HepG2 (cell line): ENCODE measurements around the gene FCGR3B. TPM values are rescaled to one million over a fixed set of nuclear protein-coding genes. Genes with fewer than 3 reads are reported as not detected.
A peak's percentile ranks its signal among the peaks of the same experiment; 100 is the strongest.
"Not testable (repeated sequence)": the region's sequence is repeated elsewhere in the genome, so short reads cannot be mapped to it uniquely, and the experiment has no call there.

ENCODE experiments used
- ATAC-seq: fragments of 200-7000 bp; cut with Tn5 transposase; 3 replicates; pipeline ENCODE4 v1.9.1; 2020; ENCODE audit warnings: mild to moderate bottlenecking, moderate library complexity
- BruUV-seq: library from RNA; stranded (reverse); fragments of 400-500 nt; replicated peaks from 2 replicates; lab custom pipeline; 2021; lab: Mats Ljungman, UMichigan
- CTCF ChIA-PET: fragments of 300-600 bp; formaldehyde crosslinking; extraction: SDS; loops from one replicate; lab custom pipeline; 2021; ENCODE audit warnings: low total read pairs, inconsistent platforms, low intra/inter-chr PET ratio; lab: Yijun Ruan, JAX
- POLR2A ChIA-PET: fragments of 350-600 bp; sonication (Branson Sonifier 250); formaldehyde crosslinking; loops from one replicate; lab custom pipeline; 2020; ENCODE audit warnings: antibody characterized with exemption, inconsistent platforms; lab: Yijun Ruan, JAX
- DNase-seq: peaks from one replicate; pipeline ENCODE4 v3.0.0-alpha.2; 2015; ENCODE audit warnings: low spot score
- FAIRE-seq: peaks from 3 replicates; lab custom pipeline; 2011; peaks lifted over from hg19 to GRCh38; lab: Jason Lieb, UNC
- H2AFZ ChIP-seq: one replicate; pipeline ENCODE4 v1.6.1; 2011; ENCODE audit warnings: low read length, inconsistent platforms
- H3K27ac ChIP-seq: fragments of 300-600 bp; 3 replicates; pipeline ENCODE4 v1.8.0; 2011; ENCODE audit warnings: mixed run types, mild to moderate bottlenecking, mixed read lengths, low read length, inconsistent platforms; ENCODE audit not compliant: insufficient read depth; ENCODE audit errors: extremely low read length
- H3K27me3 ChIP-seq, 2 experiments: fragments of 200-600 bp in 1 of 2; 2 replicates in 1 of 2; 3 replicates in 1 of 2; pipeline versions ENCODE4 v1.6.0 to v1.8.0; 2011; ENCODE audit warnings: low read length in 2 of 2, mild to moderate bottlenecking in 2 of 2, moderate library complexity in 2 of 2, inconsistent platforms in 1 of 2; ENCODE audit not compliant: insufficient read depth in 2 of 2, control insufficient read depth in 1 of 2
- H3K36me3 ChIP-seq, 2 experiments: fragments of 200-600 bp in 1 of 2; replicated peaks in 1 of 2; 2 replicates in 1 of 2; 3 replicates in 1 of 2; pipeline versions ENCODE4 v1.5.1 to v1.8.0; 2011; ENCODE audit warnings: low read length in 2 of 2, inconsistent platforms in 1 of 2; ENCODE audit not compliant: insufficient read depth in 2 of 2, control insufficient read depth in 1 of 2
- H3K4me1 ChIP-seq: 2 replicates; pipeline ENCODE4 v1.5.1; 2012; ENCODE audit warnings: low read length, inconsistent platforms; ENCODE audit not compliant: insufficient read depth
- H3K4me2 ChIP-seq: 2 replicates; pipeline ENCODE4 v1.6.0; 2011; ENCODE audit warnings: low read depth, low read length, inconsistent platforms
- H3K4me3 ChIP-seq, 3 experiments: fragments of 200-600 bp in 1 of 3; sonication (generic), shearing (Covaris generic) in 1 of 3; replicated peaks in 1 of 3; 2 replicates each; pipeline ENCODE4 v1.5.1; 2011 to 2016; ENCODE audit warnings: low read length in 3 of 3, inconsistent platforms in 2 of 3, low read depth in 2 of 3, mild to moderate bottlenecking in 2 of 3, control low read depth in 1 of 3, mixed read lengths in 1 of 3; ENCODE audit not compliant: insufficient read depth in 1 of 3
- H3K79me2 ChIP-seq: one replicate; pipeline ENCODE4 v1.6.1; 2011; ENCODE audit warnings: low read length, inconsistent platforms; ENCODE audit not compliant: insufficient read depth
- H3K9ac ChIP-seq: 2 replicates; pipeline ENCODE4 v1.6.0; 2011; ENCODE audit warnings: mild to moderate bottlenecking, low read depth, low read length, inconsistent platforms; ENCODE audit not compliant: insufficient read depth
- H3K9me3 ChIP-seq: 2 replicates; pipeline ENCODE4 v1.5.1; 2012; ENCODE audit warnings: mild to moderate bottlenecking, low read length
- H4K20me1 ChIP-seq: 2 replicates; pipeline ENCODE4 v1.6.0; 2011; ENCODE audit warnings: inconsistent platforms, mild to moderate bottlenecking, low read length, moderate library complexity; ENCODE audit not compliant: insufficient read depth
- BHLHE40 ChIP-seq: IDR thresholded peaks from 2 replicates; pipeline ENCODE4 v1.6.1; 2011; ENCODE audit warnings: low read length, improper control_type of control experiment
- SOX5 ChIP-seq: IDR thresholded peaks from 2 replicates; pipeline ENCODE4 v1.6.1; 2016; ENCODE audit warnings: borderline replicate concordance
- ZNF263 ChIP-seq: sonication (generic); formaldehyde crosslinking; IDR thresholded peaks from 2 replicates; pipeline ENCODE4 v1.4.0; 2020; ENCODE audit warnings: missing genetic modification reagents
- WGBS: methylation state at CpG from one replicate; pipeline ENCODE4 v1.1.6; 2017; ENCODE audit warnings: low lambda C conversion rate; 5-methylcytosine and 5-hydroxymethylcytosine counted together
- in situ Hi-C: cut with HindIII; loops from 2 replicates; pipeline ENCODE4 v1.10.0; 2017; ENCODE audit warnings: low pct_unique_long_range_greater_than_20kb; ENCODE audit not compliant: extremely low pct_ligation_motif_present
- intact Hi-C: fragments of 100-400 bp; cut with micrococcal nuclease; formaldehyde crosslinking; loops from one replicate; pipeline ENCODE4 v1.10.0; 2022; ENCODE audit not compliant: unreplicated experiment
- polyA plus RNA-seq, 8 experiments: library from polyadenylated mRNA; depleted of rRNA in 3 of 8; stranded (reverse) in 7 of 8; unstranded in 1 of 8; fragments of >200 nt; fragmentation: Illumina TruSeq in 4 of 8; extraction: Trizol in 4 of 8; gene quantifications; 2 replicates each; pipeline versions ENCODE4 v1.2.1 to v1.2.3, GENCODE V29; 2011 to 2016; ENCODE audit warnings: low read depth in 4 of 8, missing spikeins in 1 of 8, mixed read lengths in 1 of 8; ENCODE audit not compliant: insufficient read depth in 1 of 8
- total RNA-seq, 5 experiments: library from RNA; depleted of rRNA; stranded (reverse); fragments of >200 nt; fragmentation: Illumina TruSeq; extraction: Trizol; gene quantifications; 2 replicates each; pipeline ENCODE4 v1.2.3, GENCODE V29; 2016; ENCODE audit warnings: low read depth in 1 of 5
- TF ChIP-seq, protein P1 (sequence below): sonication (generic); formaldehyde crosslinking; IDR thresholded peaks from 2 replicates; pipeline ENCODE4 v1.5.1; 2020; ENCODE audit warnings: mild to moderate bottlenecking, missing genetic modification reagents, moderate library complexity

FCGR3B gene
- total and polyA plus RNA-seq, 2 of the 13 experiments (the other 11 are each of a cell fraction or from before 2014, with no cell fraction given): not detected

DNA sequence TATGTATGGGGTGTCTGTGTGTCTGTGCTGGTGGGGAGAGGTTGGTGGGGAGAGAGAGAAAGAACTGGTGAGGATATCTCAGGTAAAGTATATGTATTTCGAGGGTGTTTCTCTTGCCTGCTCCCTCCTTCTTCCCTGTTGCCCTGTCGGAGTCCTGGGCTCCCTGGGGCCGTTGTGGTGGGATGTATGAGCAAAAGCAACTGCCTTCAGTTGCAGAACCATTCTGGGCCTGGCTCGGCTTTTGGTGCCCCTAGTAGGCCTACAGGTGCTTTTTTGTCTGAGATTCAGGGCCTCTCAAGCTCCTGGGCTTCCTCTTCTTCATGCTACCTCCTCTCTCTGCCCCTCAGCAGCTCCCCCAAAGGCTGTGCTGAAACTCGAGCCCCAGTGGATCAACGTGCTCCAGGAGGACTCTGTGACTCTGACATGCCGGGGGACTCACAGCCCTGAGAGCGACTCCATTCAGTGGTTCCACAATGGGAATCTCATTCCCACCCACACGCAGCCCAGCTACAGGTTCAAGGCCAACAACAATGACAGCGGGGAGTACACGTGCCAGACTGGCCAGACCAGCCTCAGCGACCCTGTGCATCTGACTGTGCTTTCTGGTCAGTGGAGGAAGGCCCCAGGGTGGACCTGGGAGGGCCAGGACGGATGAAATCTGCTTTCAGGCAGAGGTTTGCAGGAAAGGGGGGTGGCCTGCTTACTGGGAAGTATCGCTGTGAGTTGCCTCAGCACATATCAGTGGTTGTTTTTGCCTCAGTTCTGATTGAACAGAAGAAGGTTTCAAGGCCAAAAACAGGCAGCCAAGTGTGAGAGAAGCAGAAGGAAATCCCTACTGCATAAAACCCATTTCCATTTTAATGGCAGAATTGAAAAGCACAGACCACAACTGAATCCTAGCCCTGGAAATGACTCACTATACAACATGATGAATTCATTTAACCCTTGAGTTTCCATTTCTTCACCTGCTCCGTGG is 40.4 kb upstream of the FCGR3B start:
- not testable (repeated sequence) for H4K20me1 ChIP-seq, H3K27me3 ChIP-seq, H3K79me2 ChIP-seq

DNA sequence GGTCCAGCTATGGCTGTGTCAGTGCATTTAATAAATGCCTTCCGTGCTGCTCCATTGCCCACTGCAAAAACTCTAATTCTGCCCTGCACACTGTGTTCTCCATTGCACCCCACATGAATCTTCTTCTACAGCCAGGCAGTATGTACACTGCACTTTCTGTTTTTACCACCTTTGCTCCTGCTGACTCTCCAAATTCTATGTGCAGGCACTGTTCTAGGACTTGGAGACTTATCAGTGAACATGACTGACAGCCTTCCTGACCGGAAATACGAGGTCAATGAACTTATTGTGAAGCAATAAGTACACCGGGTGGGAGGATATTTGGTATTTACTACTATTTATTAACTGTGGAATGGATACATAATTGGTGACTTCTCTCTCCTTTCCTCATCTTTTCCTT is 33.7 kb upstream of the FCGR3B start:
- H3K9ac ChIP-seq, in situ Hi-C loops, ATAC-seq, H3K4me2 ChIP-seq, H3K36me3 ChIP-seq, H3K27ac ChIP-seq, BruUV-seq, CTCF ChIA-PET, H4K20me1 ChIP-seq, H3K4me3 ChIP-seq, DNase-seq, FAIRE-seq, H3K9me3 ChIP-seq, POLR2A ChIA-PET, H3K79me2 ChIP-seq, intact Hi-C loops, H2AFZ ChIP-seq, H3K4me1 ChIP-seq, H3K27me3 ChIP-seq: not testable (repeated sequence)
- no CpG with 5 or more reads among the region's 4 CpGs for WGBS

More for the DNA sequence above, 40.4 kb upstream of the FCGR3B start:
- H3K27ac ChIP-seq, FAIRE-seq, H3K4me3 ChIP-seq, in situ Hi-C loops, POLR2A ChIA-PET, intact Hi-C loops, H3K4me2 ChIP-seq, H3K9me3 ChIP-seq, CTCF ChIA-PET, BruUV-seq, DNase-seq, H3K36me3 ChIP-seq, H3K4me1 ChIP-seq, H3K9ac ChIP-seq, H2AFZ ChIP-seq: not testable (repeated sequence)
- TF ChIP-seq BHLHE40 (0 out of 2 replicates have a peak, but pooled peaks have one; percentile 8), SOX5 (CRISPR knock-in tag) (0 out of 2 replicates have a peak, but pooled peaks have one; percentile 19), ZNF263 (CRISPR knock-in tag) (peak; percentile 96)
- TF ChIP-seq, protein P1, sequence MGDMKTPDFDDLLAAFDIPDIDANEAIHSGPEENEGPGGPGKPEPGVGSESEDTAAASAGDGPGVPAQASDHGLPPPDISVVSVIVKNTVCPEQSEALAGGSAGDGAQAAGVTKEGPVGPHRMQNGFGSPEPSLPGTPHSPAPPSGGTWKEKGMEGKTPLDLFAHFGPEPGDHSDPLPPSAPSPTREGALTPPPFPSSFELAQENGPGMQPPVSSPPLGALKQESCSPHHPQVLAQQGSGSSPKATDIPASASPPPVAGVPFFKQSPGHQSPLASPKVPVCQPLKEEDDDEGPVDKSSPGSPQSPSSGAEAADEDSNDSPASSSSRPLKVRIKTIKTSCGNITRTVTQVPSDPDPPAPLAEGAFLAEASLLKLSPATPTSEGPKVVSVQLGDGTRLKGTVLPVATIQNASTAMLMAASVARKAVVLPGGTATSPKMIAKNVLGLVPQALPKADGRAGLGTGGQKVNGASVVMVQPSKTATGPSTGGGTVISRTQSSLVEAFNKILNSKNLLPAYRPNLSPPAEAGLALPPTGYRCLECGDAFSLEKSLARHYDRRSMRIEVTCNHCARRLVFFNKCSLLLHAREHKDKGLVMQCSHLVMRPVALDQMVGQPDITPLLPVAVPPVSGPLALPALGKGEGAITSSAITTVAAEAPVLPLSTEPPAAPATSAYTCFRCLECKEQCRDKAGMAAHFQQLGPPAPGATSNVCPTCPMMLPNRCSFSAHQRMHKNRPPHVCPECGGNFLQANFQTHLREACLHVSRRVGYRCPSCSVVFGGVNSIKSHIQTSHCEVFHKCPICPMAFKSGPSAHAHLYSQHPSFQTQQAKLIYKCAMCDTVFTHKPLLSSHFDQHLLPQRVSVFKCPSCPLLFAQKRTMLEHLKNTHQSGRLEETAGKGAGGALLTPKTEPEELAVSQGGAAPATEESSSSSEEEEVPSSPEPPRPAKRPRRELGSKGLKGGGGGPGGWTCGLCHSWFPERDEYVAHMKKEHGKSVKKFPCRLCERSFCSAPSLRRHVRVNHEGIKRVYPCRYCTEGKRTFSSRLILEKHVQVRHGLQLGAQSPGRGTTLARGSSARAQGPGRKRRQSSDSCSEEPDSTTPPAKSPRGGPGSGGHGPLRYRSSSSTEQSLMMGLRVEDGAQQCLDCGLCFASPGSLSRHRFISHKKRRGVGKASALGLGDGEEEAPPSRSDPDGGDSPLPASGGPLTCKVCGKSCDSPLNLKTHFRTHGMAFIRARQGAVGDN (CRISPR knock-in tag): 0 out of 2 replicates have a peak, but pooled peaks have one; percentile 9
- peak; percentile 71 for ATAC-seq
- WGBS: 4% methylated on average over 7 of the region's 15 CpGs

DNA sequence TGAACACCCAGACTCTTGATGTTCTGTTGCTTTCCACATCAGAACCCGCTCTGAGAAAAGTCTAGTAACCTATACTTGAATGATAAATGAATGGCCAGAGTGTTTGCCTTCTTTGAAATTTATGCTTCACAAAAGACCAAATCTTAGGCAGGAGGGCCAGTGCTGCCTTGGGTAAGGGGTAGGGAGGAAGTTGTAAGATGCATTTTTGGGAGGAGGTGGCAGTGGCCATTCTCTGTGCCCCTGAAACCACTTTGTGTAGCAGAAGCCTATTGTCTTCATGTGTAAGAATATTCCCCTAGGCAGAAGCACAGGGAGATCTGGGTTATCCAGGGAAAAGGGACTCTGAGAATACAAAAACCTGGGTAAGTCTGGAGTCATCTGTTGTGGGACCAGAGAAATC is 32.6 kb upstream of the FCGR3B start:
- H3K4me1 ChIP-seq, H3K9me3 ChIP-seq, in situ Hi-C loops, DNase-seq, H4K20me1 ChIP-seq, H2AFZ ChIP-seq, H3K79me2 ChIP-seq, H3K9ac ChIP-seq, ATAC-seq, H3K27me3 ChIP-seq, BruUV-seq, H3K4me2 ChIP-seq, H3K27ac ChIP-seq, H3K4me3 ChIP-seq, POLR2A ChIA-PET, intact Hi-C loops, H3K36me3 ChIP-seq, CTCF ChIA-PET, FAIRE-seq: not testable (repeated sequence)
- WGBS: no CpG with 5 or more reads among the region's 1 CpG
